Fibroblast of pulmonary artery (primary cell): ENCODE results near the gene PER2.
A peak's percentile ranks its signal among the peaks of the same experiment; 100 is the strongest.

Experiments
- DNase-seq: peaks from one replicate; pipeline ENCODE4 v3.0.0-alpha.2; 2010; ENCODE audit warnings: low read depth
- H3K4me3 ChIP-seq: replicated peaks from 2 replicates; pipeline ENCODE4 v1.5.1; 2011; ENCODE audit warnings: low read depth, mild to moderate bottlenecking, control low read depth, low read length, moderate library complexity
- CTCF ChIP-seq: IDR thresholded peaks from 2 replicates; pipeline ENCODE4 v1.5.1; 2011; ENCODE audit warnings: mild to moderate bottlenecking, control low read depth, low read length, inconsistent platforms; ENCODE audit errors: missing control alignments

The PER2 gene

GRCh38 chr2:238242731-238243495 lies 45.5 kb downstream of the PER2 start:
- TF ChIP-seq CTCF = no peak
- H3K4me3 ChIP-seq = no peak overlapping the region
- DNase-seq = peak; percentile 33

DNA sequence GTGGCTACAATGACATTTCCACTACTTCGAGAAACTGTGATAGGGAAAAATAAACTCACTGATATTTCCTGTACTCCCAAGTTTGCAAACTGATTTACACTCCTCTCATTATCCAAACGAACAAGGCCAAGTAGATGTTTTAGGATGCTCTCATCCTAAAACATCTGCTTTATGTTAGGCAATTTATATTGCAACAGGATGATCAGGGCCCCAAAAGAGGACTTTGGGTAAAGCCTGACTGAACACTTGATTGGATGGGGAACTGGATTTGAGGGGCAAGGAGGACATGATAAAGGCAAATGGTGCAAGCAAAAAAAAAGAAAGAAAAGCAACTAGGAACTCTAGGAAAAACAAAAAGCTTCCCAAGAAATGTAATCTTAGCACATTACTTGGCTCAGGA lies 46.4 kb downstream of the PER2 start:
- no peak for DNase-seq
- no peak for TF ChIP-seq CTCF
- no peak overlapping the region for H3K4me3 ChIP-seq

DNA sequence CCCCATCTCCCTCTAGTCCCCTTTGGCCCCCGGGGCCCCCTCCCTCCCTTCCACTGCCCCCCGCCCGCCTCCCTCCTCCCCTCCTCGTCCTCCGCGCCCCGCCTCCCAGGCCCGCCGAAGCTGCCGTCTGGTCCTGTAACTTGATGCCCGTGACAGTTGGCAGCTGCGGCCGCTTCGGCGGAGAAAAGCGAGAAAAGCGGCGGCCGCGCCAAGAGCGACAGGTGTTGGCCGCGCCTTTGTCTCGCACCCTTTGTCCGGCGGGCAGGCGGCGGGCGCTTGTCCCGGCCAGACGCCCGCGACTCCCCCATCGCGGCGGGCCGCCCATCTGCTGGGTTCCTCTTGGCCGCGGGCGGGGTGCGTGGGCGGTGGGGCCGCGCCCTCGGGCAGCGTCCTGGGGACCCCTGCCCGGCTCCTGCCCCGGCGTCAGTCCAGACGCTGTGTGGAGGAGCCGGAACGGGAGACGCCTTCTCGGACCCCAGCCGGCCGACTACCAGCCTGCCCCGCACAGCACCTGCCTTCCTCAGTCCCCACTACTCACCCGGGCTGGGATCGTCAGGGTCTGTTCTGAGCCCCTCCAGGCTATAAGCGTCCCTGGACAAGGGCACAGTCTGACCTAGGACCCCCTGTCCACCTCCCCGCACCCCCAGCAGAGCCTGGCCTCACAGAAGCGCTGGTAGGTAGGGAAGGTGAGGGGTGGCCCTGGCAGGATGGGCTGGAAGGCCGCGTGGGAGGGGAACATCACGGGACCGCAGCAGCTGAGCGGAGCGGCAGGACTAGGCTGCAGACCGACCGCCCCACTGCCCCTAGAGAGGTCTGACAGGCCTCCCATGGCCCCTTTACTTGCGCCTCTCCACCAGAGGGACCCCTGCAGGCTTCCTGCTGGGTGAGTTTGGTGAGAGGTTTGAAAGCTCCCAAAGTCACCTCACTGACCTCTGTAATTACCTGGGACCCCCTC lies 47.4 kb downstream of the PER2 start:
- H3K4me3 ChIP-seq = no peak overlapping the region

GRCh38 chr2:238239863-238240756 lies 48.3 kb downstream of the PER2 start, which contains the start of gene HES6:
Gene HES6 (minus strand): TSS chr2:238240038. CDS start chr2:238239905, 133 bp downstream.
- TF ChIP-seq CTCF = no peak
- H3K4me3 ChIP-seq = peak within 1 kb of the TSS; percentile 49
- DNase-seq = peak; percentile 83

More for the DNA sequence above, 47.4 kb downstream of the PER2 start:
- DNase-seq = no peak
- no peak for TF ChIP-seq CTCF

GRCh38 chr2:238239543-238239862 lies 48.9 kb downstream of the PER2 start:
- no peak for DNase-seq
- peak overlapping the region; percentile 49 for H3K4me3 ChIP-seq
- TF ChIP-seq CTCF = no peak

- DNase-seq = no peak
- no peak overlapping the region for H3K4me3 ChIP-seq
- no peak for TF ChIP-seq CTCF
These were observed 49.5 kb downstream of the PER2 start for GRCh38 chr2:238238766-238239542.
